ENCODE results near the gene UNC5C.

- TF ChIP-seq POLR2A (IDR thresholded peaks at IDR 0.05; ENCODE audit: low read length), result no peak
- no peak for TF ChIP-seq GATA1 (IDR thresholded peaks at IDR 0.05; ENCODE audit: low read depth, low read length)
Measured at GRCh38 chr4:95585016-95585695, 36.4 kb upstream of the UNC5C start.

All from erythroblast (primary cell).